ENCODE results near the gene HIVEP3.
A peak's percentile ranks its signal among the peaks of the same experiment; 100 is the strongest.

The HIVEP3 gene

DNA sequence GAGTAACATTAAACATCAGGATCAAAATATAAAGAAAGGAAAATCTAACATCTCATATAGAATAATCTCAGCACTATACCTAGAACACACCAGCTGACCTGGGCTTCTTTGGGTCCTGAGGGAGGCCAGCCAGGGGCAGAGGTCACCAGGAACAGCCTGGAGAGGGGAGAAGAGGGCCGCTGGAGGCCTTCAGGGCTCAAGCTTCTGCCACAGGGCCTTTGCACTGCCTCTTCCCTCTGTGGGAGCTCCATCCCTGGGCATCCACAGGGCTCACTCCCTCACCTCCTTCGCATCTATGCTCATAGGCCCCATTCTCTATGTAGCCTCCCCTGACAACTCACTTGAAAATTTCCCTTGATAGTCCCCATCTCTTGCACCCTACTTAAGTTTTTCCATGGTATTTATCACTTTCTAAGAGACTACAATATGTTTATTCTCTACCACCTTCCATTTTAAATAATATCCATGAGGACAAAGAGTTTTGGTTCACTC lies 73.9 kb downstream of the HIVEP3 start:
- no peak for DNase-seq

DNA sequence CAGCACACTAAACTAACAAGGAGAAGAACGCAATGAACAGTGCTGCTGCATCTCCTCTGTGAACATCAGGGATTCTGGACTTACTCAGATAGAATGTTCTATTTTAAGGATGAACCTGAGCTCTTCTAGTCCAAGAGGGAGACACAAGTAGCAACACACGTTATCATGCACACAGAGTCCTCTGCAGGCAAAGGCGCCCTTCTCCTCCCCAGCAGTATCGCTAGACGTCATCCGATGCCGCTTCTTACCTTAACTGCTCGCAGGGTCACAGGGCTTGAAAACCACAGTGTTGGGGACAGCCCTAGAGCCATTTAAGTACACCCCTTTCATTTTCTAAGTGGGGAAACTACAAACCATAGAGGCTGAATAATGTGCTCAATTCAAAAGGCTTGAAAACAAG lies 74.5 kb downstream of the HIVEP3 start:
- DNase-seq = no peak

DNA sequence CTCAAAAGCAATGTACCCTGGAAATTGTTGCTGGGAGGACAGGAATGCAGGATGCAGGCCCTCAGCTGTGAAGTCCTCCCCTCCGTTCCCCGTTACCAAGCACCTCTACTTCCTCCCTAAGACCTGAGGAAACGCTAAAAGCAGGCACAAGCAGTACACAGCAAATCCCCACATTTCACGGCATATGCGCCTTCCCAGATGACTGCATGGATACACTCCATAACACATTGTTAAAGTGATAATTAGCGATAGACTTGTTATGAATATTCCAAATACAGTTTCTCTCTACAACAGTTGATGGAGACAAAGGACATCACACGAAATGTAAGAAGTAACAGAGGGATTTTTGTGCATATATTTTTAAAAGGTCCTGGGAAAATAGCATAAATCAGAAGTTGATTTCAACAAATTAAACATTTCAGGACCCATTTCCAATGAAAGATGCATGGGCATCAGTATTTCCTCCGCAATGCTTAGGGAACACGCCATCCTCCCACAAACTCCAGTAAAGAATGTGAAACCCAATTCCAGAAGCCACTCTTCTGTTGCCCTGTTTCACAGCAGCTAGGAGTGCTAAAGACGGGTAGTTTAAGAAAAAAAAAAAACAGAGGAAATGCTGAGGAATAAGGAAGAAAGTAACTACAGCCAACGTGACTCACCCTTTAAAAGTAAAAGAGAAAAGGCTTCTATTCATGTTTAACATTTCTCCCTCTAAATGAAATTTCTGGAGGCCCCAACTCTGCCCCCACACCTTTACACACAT lies 75.5 kb downstream of the HIVEP3 start:
- DNase-seq = no peak

DNA sequence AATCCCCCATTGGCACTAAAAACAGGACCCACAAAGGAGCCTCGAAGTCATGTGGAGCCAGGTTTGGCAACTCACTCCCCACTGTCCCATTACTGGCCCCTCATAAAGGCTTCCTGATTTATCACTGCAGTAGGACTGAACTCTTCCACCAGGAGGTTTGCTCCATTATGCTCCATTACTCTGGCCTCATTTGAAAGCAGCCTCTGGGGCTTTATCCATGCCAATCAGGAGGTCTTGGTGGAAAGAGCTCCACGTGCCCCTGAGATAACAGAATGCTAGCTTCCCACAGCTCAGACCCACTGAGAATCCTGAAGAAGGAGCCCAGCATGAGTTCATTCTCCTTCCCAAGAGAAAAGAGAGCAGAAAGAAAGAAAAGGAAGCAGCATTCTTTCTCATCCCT lies 76.4 kb downstream of the HIVEP3 start:
- no peak for DNase-seq

DNA sequence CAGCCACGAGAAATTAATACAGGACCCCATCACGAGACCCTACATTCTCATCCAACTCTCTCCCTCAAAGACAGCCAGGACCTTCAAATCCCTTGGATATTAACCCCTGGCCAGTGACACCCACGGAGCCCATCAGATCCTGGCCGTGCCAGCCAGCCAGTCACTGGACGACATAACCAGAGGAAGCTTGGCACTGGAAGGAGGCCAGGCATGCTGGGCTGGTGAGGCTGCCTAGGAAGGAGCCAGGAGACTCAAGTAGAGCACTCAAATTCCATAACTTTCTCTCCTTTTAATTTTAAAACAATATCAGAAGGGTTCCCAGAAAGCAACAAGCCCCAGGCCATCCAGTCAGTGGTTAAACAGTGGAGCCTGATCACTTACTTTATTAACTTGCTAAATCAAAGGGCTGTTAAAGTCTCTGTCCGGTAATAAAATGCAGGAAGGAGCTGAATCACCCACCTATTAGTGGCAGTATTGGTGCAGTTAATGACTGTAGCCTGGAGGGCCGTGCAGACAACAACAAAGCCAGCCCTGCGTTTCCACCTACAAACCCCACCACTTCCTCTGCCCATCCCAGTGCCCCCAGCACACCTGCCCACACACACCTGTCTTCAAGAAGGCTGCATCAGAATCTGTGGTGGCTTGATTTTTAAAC lies 78.0 kb downstream of the HIVEP3 start:
- DNase-seq = no peak

DNA sequence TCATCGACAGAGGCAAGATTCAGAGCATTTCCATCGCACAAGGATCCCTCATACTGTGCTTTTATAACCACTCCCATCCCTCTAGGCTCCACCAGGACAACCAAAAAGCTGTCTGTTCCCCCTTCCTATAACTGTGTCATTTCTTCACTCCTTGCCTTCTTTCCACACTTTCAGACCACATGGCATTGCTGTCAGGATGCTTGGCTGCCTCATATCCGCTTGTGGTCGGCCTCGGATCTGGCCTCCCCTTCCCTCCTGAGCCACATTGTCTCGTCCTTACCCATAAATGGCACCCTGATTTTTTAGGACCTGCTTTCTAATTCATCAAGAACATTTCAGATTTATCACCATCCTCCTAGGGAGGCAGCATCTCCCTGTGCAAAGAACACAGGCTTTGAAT lies 80.5 kb downstream of the HIVEP3 start:
- no peak for DNase-seq

DNA sequence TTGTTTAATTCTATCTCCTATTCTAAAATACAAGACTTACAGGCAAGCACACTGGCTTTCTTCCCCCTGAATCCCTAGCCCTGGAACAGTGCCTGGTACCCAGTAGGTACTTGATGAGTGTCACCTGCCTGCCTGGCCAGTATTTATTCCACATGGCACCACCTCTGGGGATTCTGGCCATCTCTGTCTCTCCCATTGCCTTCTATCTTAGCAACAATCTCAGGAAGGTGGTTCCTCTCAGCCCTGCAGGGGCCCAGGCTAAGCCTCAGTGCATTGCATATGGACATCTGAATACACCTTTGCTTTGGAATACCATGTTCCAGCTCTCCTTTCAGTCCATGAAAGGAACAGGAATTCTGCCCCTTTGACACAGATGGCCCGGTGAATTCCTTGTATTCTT lies 81.0 kb downstream of the HIVEP3 start:
- no peak for DNase-seq

DNA sequence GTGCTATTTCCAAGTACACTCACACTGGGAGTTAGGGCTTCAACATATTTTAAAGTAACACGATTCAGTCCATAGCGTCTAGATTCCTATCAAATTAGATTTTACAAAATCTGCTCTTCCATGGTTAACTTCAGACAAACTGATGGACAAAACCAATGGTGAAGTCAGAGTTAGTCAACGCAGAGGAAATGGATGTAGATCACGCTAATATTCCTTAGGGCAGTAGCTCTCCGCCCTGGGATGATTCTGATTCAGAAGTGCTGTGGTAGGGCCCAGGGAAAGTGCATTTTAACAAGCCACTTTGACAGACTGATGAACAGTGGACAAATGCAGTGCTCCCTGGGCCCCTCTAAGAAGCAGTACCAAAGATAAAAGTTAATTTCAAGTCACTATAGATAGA lies 83.2 kb downstream of the HIVEP3 start:
- no peak for DNase-seq

DNA sequence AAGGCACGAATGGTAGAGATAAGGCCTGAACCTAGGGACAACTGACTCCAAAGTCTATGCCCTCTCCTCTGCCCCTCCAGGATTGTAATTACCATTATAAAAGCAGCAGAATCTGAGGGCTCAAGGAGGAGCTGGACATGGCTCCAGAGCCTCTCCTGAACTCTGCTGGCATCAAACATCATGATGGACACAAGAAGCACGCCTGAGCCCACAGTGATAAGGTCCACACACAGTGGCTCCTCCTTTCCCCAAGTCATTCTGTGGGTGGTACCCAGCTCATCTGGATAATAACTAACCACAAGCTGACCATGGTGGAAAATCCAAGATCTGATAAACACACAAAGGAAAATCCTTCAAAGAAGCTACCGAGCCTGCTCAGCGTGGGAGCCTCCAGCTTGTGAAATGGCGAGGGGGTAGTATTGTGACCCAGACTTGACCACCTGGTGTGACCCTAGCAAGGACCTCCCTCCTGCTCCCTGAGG lies 85.2 kb downstream of the HIVEP3 start:
- DNase-seq = no peak

DNA sequence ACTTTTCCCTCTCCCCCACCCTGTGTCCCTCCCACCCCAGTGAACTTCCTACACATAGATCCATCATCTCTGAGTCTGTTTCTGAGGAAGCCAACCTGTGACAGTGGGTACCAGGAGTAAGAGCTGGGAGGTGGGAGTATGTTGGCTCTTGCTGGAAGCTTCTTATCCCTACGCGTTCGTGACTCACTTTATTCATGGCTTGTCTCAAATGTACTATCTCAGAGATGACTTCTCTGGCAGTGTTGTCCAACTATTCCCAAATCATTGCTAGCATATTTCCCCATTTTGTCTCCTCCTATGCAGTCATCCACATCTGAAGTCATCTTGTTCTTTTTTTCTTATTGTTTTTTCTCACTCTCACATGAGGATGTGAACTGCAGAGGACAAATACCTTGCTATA lies 88.0 kb downstream of the HIVEP3 start:
- no peak for DNase-seq

DNA sequence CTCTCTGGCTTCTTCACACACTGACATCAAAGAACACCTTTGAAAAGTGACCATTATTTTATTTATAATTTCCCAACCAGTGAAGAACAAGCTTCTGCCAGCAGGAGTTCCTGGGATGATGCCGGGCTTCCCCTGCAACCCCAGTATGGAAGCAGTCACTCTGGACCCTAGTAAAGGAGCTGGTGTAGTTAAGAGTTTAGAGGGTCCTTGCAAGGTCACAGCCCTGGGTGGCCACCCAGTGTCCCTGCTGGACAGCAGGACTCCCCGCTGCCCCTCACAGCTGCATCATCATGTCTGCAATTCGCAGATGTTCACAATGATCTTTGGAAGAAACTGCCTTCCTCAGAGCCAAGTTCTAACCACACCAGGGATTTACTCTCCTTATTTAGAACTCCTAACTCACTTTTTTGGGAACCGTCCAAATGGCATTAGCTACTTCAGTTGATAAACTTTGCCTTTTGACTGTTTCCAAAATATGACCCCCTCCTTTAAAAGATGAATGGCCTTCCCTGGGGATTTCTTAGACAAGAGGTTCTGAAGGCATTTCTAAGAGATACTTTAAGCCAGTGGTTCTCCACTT lies 90.6 kb downstream of the HIVEP3 start:
- no peak for DNase-seq

DNA sequence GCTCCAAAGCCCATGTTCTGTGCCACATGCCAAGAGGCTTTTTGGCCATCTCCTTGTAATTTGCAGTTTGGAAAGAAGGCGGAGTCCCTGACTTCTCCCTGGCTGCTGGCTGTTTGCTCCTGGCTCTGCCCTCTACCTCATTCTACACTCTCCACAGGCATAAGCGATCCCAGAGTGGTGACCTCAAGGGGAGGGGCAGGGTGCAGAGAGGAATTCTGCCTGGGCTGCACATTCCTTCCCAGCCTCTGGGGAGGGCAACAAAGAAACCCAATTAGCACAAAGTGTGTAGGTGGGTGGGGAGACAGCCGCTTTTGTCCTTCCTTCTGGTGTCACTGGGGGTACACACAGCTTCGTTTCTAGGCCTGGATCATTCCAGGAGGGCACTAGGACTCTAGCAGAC lies 95.3 kb downstream of the HIVEP3 start:
- DNase-seq = no peak

DNA sequence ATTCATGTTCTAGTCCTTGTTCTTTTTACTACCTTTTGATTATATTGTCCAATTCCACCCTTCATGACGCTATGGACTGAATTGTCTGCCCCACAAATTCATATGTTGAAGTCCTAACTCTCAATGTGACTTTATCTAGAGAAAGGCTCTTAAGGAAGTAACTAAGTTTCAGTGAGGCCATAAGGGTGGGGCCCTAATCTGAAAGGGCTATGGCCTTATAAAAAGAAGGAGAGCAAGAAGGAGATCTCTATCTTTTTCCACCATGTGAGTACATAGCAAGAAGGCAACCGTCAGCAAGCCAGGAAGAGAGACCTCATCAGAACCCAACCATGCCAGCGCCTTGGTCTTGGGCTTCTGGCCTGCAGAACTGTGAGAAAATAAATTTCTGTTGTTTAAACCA lies 95.9 kb downstream of the HIVEP3 start:
- no peak for DNase-seq

DNA sequence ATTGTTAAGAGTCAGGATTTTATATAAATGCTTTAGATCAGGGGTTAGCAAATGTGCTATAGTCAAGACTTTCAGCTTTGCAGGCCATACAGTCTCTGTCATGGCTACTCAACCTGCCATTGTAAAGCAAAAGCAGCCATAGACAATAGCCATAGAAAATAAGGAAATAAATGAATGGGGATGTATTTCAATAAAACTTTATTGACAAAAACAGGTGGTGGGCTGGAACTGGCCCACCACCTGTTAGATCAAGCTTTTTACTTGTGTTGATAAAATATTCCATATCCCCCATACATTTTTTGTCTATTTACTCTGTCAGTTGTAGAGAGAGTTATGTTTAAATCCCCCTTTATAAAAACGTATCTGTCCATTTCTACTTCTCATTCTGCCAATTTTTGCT lies 98.9 kb downstream of the HIVEP3 start:
- no peak for DNase-seq

DNA sequence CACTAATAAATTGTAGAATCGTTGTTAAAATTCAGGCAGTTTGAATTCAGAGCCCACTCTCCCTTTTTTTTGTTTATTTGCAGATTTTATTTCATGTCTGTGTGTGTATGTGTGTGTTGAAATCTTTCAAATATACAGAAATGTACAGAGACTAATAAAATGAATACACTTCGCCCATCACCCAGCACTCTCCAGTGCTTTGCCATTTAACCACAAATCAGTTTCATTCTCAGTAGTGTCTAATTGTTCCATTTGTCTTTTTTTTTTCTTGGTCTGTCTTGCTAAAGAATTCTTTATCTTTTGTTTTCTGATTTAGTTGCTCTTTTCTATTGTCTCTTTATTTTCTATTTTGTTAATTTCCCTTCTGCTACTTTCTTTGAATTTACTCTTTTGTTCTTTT lies 99.7 kb downstream of the HIVEP3 start:
- no peak for DNase-seq

DNA sequence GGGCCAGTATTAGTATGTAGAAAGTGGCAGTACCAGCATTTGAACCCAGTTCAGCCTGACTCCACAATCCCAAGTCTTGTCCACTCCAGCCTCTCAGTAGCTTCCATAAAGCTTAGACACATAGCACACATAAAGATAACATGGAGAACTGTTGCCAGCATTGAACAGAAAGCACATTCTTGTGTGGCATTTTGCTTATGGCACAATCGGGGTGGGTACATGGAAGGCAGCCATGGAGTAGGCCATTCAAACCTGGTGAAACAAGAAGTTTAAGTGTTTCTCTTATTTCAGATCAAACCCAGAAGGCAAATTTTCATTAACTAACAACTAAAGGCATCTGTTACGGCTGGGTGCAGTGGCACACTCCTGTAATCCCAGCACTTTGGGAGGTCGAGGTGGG lies 102.7 kb downstream of the HIVEP3 start:
- DNase-seq = no peak

DNA sequence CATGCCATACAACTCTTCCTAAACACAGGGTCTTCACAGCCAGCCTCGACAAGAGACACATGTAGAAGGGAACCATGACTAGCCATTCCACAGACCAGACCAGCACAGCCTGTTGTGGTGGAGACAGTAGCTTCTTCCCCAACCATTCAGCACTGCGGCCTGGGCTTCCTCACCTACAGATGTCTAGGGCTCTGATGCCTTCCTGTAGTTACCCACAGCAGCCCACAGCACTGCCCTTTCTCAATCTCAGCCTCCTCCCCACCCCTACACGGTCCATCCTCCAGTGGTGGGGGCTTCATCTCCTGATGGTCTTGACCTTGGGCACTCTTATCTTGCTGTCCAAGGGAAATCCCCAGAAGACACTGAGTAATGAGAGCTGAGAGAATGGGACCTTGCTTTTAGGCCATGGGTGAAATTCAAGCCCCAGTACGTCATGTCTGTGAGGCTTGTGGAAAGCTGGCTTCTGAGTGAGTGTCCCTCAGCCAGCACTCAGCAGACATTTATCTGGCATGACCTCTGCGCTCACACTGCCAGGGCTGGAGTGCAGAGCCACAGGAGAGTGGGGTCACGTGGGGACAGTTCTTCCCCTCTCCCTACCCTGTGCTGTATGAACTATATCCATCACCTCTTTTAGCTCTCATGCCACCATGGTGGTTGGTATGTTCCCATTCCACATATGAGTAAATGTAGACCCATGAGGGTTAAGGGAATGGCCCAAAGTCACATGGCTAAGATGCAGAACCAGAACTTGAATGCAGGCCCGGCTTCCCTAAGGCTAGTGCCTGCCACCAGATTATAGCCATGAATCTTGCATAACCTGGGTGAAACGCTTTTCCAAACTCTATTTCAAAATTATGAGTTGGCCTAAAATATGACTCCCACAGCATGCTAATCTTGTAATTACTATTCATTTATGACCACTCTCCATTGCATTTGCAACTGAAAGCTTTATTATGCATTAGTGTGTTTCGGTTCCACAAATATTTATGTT lies 104.7 kb downstream of the HIVEP3 start:
- DNase-seq = no peak

DNA sequence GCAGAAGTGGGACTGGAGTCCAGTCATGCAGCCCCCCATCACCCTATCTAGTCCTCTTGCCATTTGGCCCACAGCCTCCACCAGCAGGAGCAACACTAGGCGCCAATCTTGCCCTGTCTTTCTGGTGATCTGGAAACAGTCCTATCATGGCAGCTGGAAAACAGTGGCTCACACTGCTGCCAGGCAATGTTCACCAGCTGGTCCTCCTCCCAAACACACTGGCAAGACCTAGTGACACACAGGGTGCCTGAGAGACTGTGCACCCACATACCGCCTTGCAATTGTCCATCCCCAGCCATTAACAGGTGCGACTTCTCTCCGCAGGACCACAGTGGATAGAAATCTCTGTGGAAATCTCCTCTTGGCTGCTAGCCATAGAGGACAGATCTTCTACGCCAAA lies 105.5 kb downstream of the HIVEP3 start:
- no peak for DNase-seq

DNA sequence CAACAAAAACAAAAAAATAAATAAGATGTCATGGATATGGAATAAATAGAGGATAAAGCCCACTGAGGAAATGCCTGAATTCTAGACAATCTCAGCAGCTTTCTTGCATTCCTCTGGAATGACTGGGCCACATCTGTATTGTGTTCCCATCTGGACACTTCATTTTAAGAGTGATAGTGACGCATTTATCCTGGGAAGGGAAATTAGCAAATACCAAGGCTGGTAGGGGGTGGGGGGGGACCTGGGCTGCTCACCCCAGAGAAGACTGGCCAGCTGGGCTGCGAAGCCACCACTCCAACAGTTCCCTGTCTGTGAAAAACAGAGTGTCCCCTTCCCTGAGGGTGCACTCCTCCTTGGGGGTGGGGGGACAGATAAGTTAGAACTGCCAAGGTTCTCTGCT lies 106.3 kb downstream of the HIVEP3 start:
- no peak for DNase-seq

DNA sequence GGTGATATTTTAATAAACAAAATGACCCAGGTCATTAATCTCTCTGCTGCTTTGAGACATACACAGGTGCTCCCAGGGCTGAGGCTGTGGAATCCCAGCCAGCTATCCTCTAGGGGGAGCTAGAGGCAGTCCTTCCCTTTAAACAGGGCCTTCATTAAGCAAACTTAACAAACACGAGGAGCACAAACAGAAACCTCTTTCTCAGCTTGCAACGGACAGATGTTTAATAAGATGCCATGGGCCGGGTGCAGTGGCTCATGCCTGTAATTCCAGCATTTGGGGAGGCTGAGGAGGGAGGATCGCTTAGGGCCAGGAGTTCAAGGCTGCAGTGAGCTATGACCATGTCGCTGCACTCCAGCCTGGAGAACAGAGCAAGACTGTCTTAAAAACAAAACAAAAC lies 106.7 kb downstream of the HIVEP3 start:
- DNase-seq = peak; percentile 62 to 74

DNA sequence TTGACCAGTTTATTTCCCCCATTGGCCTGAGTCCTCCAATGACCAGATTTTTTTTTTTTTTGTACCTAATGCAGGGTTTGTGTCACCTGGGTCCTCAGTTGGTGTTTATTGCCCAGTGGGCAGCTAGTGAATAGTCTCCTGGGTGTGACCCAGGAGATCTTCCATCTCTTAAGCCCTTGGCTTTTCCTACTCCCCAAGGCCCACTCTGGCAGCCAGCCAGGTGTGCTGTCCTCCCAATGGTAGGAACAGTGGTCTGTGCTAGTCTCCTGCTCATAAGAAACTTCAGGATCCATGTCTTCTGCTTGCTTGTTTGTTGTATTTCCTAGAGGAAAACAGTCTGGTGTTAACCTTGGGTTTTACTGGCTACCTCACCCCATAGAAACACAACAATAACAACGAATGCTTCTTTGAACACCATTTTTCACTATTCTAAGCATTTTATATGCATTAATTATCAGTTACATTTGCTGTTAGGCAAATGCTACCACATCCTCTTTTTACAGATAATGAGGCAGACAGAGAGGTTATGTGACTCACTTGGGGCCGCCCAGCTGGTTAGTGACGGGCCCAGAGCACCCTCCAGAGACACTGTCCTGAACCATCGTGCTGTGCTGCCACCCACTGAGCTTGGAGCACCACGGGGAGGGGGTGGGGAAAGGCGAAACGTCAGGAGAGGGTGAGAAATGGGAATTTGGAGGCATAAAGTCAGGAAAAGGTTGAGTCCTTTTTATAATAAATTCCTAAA lies 107.5 kb downstream of the HIVEP3 start:
- DNase-seq = peak; percentile 61 to 74

DNA sequence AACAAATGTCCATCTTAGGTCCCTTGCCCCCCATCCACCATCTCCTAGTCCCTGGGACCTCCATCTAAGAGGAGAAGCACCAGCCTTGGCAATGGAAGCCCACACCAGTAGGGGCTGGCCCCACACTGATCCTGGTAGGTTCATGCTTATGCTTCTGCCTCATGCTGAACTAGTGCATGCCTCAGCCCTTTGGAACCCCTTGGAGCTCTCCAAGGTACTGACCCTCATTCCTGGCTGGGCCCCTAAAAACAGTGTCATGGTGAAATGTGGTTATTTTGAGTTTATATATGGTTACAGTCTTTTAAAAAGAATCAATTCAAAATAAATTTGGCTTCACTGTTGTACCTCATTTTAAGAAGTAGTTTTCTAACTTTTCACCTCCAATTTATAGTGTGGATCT lies 108.3 kb downstream of the HIVEP3 start:
- peak; percentile 54 to 61 for DNase-seq

All from activated CD4-positive, alpha-beta T cell treated with anti-CD3 and anti-CD28 coated beads, Interleukin-2, amount 50 U/mL, for 48 hours (primary cell).